Neural progenitor cell (in vitro differentiated cells): ENCODE measurements around the gene MAVS.

Source experiments
- CTCF ChIP-seq: fragments of 200-600 bp; sonication (generic); IDR thresholded peaks from 2 replicates; pipeline ENCODE4 v1.5.1; 2017; ENCODE audit warnings: antibody characterized with exemption, mild to moderate bottlenecking
- EZH2 ChIP-seq: fragments of 200-600 bp; sonication (generic); IDR thresholded peaks from 2 replicates; pipeline ENCODE4 v1.6.1; 2017; ENCODE audit warnings: antibody characterized with exemption, mild to moderate bottlenecking, moderate library complexity

DNA sequence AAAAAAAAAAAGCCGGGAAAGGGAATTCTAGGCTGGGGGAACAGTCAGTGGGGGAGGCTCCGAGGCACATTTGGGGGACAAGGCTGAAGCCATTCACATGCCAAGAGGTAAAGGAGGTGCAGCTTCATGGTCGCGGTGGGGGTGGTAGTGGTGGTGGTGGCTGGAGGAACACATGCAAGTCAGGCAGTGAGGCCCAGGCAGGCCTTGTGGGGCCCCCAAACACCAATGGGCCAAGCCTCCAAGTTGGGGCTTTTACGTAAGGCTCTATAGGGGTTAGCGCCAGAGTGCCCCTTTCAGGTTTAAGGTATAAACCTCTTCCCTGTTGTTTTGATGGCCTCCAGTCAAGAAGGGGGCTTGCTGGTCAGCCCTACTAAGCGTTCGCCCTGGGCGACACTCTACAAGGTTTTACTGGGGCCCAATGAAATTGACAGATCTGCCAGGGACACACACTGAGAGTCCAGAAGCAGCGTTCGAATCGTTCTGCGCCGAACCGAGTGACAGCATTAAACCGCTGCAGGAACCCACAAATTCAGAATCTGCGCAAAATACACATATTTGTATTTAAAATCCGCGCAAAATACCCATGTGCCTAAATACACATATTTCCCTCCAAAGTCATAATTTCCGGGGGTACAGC is 27.1 kb upstream of the MAVS start:
- TF ChIP-seq CTCF (no peak), EZH2 (no peak)
